BLaER1 treated with 17β-estradiol and CSF1 and Interleukin-3, amounts not matched to agents 10 nM and 100 nM (cell line): ENCODE data around the gene LRRC18.

ENCODE experiments used
- H3K27ac ChIP-seq, 11 experiments: shearing (Covaris generic); formaldehyde crosslinking; 2 replicates each; pipeline ENCODE4 v1.8.1; 2022
- H3K27me3 ChIP-seq, 11 experiments: shearing (Covaris generic); formaldehyde crosslinking; 2 replicates each; pipeline ENCODE4 v1.8.1; 2022
- H3K36me3 ChIP-seq, 11 experiments: shearing (Covaris generic); formaldehyde crosslinking; 2 replicates each; pipeline ENCODE4 v1.8.1; 2022
- H3K4me1 ChIP-seq, 10 experiments: shearing (Covaris generic); formaldehyde crosslinking; 2 replicates each; pipeline ENCODE4 v1.8.1; 2022
- H3K4me2 ChIP-seq, 11 experiments: shearing (Covaris generic); formaldehyde crosslinking; 2 replicates each; pipeline ENCODE4 v1.8.1; 2022
- H3K4me3 ChIP-seq, 10 experiments: shearing (Covaris generic); formaldehyde crosslinking; 2 replicates each; pipeline ENCODE4 v1.8.1; 2022
- H3K9ac ChIP-seq, 11 experiments: shearing (Covaris generic); formaldehyde crosslinking; 2 replicates each; pipeline ENCODE4 v1.8.1; 2022
- H3K9me3 ChIP-seq, 11 experiments: shearing (Covaris generic); formaldehyde crosslinking; replicated peaks in 1 of 11; 2 replicates each; pipeline ENCODE4 v1.8.1; 2022
- H4K20me1 ChIP-seq, 11 experiments: shearing (Covaris generic); formaldehyde crosslinking; 2 replicates each; pipeline ENCODE4 v1.8.1; 2022
- Cebpa-rat ChIP-seq, 11 experiments: shearing (Covaris generic); IDR thresholded peaks; 2 replicates each; pipeline ENCODE4 v1.8.1; 2022

Gene LRRC18

GRCh38 chr10:48973065-48973464 lies 33.4 kb upstream of the LRRC18 start:
- H3K4me2 ChIP-seq: no peak overlapping the region
- peaks cover 0 to 99% (median 7%) of the 10 kb centered on the region in 11 experiments; a peak in 11 of 22 replicates for H3K36me3 ChIP-seq
- H3K9ac ChIP-seq: no peak overlapping the region
- no peak for TF ChIP-seq Cebpa-rat (IDR thresholded peaks at IDR 0.05)
- H3K9me3 ChIP-seq: peaks cover 0 to 10% (median 5%) of the 10 kb centered on the region in 11 experiments; a peak in 5 of 22 replicates
- H4K20me1 ChIP-seq: no peaks in the 10 kb centered on the region; a peak in 1 of 22 replicates
- no peak overlapping the region for H3K4me3 ChIP-seq
- no peaks in the 10 kb centered on the region for H3K4me1 ChIP-seq
- H3K27ac ChIP-seq: no peak overlapping the region
- H3K27me3 ChIP-seq: no peaks in the 10 kb centered on the region

- H3K27me3 ChIP-seq: no peaks in the 10 kb centered on the region
- no peak overlapping the region for H3K9ac ChIP-seq
- H3K9me3 ChIP-seq: peaks cover 0 to 10% (median 5%) of the 10 kb centered on the region in 11 experiments; a peak in 5 of 22 replicates
- TF ChIP-seq Cebpa-rat (IDR thresholded peaks at IDR 0.05): no peak
- H4K20me1 ChIP-seq: peaks cover 0 to 5% (median 0%) of the 10 kb centered on the region in 11 experiments; a peak in 1 of 22 replicates
- H3K4me1 ChIP-seq: no peaks in the 10 kb centered on the region
- peaks cover 0 to 98% (median 7%) of the 10 kb centered on the region in 11 experiments; a peak in 11 of 22 replicates for H3K36me3 ChIP-seq
- H3K27ac ChIP-seq: no peak overlapping the region
- H3K4me3 ChIP-seq: no peak overlapping the region
- H3K4me2 ChIP-seq: no peak overlapping the region
Observed at GRCh38 chr10:48970654-48971053, 31.0 kb upstream of the LRRC18 start.

DNA sequence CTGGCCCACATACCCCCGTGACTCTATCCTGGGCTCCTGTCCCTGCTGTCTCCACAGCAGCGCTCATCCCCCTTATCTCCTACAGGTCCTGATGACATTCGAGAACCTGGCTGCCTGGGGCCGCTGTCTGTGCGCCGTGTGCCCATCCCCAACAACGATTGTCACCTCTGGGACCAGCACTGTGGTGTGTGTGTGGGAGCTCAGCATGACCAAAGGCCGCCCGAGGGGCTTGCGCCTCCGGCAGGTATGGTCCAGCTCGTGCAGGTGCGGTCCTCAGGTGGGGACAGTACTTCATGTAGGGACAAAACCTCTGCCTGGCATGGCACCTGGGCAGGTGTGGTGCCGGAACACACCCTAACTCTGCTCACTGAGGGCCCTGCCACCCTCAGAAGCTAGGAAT lies 30.4 kb upstream of the LRRC18 start:
- no peaks in the 10 kb centered on the region for H3K27me3 ChIP-seq
- H3K36me3 ChIP-seq: peaks cover 0 to 98% (median 7%) of the 10 kb centered on the region in 11 experiments; a peak in 11 of 22 replicates
- no peaks in the 10 kb centered on the region for H3K4me1 ChIP-seq
- no peak overlapping the region for H3K4me2 ChIP-seq
- H4K20me1 ChIP-seq: peaks cover 0 to 5% (median 0%) of the 10 kb centered on the region in 11 experiments; a peak in 1 of 22 replicates
- no peak overlapping the region for H3K4me3 ChIP-seq
- H3K9me3 ChIP-seq: peaks cover 0 to 10% (median 5%) of the 10 kb centered on the region in 11 experiments; a peak in 5 of 22 replicates
- no peak overlapping the region for H3K27ac ChIP-seq
- no peak overlapping the region for H3K9ac ChIP-seq
- no peak for TF ChIP-seq Cebpa-rat (IDR thresholded peaks at IDR 0.05)

GRCh38 chr10:48968036-48968435 lies 28.4 kb upstream of the LRRC18 start:
- Histone ChIP-seq H3K36me3 (peaks cover 0 to 99% (median 3%) of the 10 kb centered on the region in 11 experiments; a peak in 11 of 22 replicates), H3K27me3 (no peaks in the 10 kb centered on the region), H3K4me1 (no peaks in the 10 kb centered on the region), H3K4me3 (no peak overlapping the region), H3K4me2 (no peak overlapping the region), H4K20me1 (peaks cover 0 to 5% (median 0%) of the 10 kb centered on the region in 11 experiments; a peak in 1 of 22 replicates), H3K9me3 (peaks cover 0 to 7% (median 3%) of the 10 kb centered on the region in 11 experiments; a peak in 5 of 22 replicates), H3K9ac (no peak overlapping the region), H3K27ac (no peak overlapping the region)
- TF ChIP-seq Cebpa-rat (IDR thresholded peaks at IDR 0.05): no peak

DNA sequence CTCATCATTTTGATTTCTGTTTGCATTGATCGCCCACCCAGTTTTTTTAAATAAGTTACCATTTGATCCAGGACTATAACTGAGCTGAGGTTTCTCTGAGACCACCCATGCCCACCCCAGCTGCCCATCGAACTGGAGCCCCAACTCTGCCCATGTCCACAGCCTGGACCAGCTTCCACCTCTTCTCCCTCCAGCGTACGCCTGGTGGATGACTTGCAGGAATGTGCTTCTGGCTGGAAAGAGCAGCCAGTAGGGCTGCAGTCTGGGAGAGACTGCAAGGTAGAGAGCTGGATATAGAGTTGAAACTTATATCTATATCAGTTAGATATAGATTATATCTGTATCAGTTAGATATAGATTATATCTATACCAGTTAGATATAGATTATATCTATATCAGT lies 25.8 kb upstream of the LRRC18 start:
- H3K36me3 ChIP-seq: peaks cover 0 to 99% (median 0%) of the 10 kb centered on the region in 11 experiments; a peak in 11 of 22 replicates
- no peak for TF ChIP-seq Cebpa-rat (IDR thresholded peaks at IDR 0.05)

DNA sequence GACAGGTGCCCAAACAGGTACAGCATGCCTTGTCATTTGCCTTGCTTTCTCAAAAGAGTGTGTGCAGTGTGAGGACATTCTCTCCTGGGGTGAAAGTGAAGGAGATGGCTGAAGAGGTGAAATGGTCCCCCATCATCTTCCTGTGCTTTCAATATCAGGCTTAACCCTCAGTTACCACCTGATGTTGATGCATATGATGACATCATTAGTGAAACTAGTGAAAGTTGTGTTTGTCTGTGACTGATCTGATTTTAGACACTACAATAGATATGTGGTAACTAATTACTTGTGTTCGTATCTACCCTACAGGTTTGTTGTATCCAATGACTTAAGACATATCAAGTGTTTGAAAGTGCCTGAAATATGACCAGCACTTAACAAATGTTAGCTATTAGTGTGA lies 24.4 kb upstream of the LRRC18 start:
- H3K4me1 ChIP-seq: no peaks in the 10 kb centered on the region
- H3K9me3 ChIP-seq: peaks cover 0 to 7% (median 0%) of the 10 kb centered on the region in 11 experiments; a peak in 1 of 22 replicates
- H3K27me3 ChIP-seq: no peaks in the 10 kb centered on the region

More for the DNA sequence above, 25.8 kb upstream of the LRRC18 start:
- H3K27me3 ChIP-seq: no peaks in the 10 kb centered on the region
- no peak overlapping the region for H3K27ac ChIP-seq
- H3K9me3 ChIP-seq: no peaks in the 10 kb centered on the region
- H3K4me2 ChIP-seq: no peak overlapping the region
- no peak overlapping the region for H3K9ac ChIP-seq
- H4K20me1 ChIP-seq: peaks cover 0 to 5% (median 0%) of the 10 kb centered on the region in 11 experiments; a peak in 1 of 22 replicates
- no peak overlapping the region for H3K4me3 ChIP-seq
- H3K4me1 ChIP-seq: no peaks in the 10 kb centered on the region

GRCh38 chr10:48958598-48959190 lies 19.1 kb upstream of the LRRC18 start:
- Histone ChIP-seq H3K9ac (no peak overlapping the region), H3K4me2 (no peak overlapping the region), H4K20me1 (no peaks in the 10 kb centered on the region; a peak in 2 of 22 replicates), H3K27me3 (no peaks in the 10 kb centered on the region), H3K9me3 (peaks cover 0 to 7% (median 0%) of the 10 kb centered on the region in 11 experiments; a peak in 1 of 22 replicates), H3K4me3 (no peak overlapping the region), H3K4me1 (0 out of 20 replicates have a peak, but pooled peaks cover 0 to 5% (median 0%) of the 10 kb centered on the region in 10 experiments), H3K36me3 (peaks cover 0 to 100% (median 0%) of the 10 kb centered on the region in 11 experiments; a peak in 11 of 22 replicates), H3K27ac (no peak overlapping the region)
- TF ChIP-seq Cebpa-rat (IDR thresholded peaks at IDR 0.05): no peak

More for the DNA sequence above, 24.4 kb upstream of the LRRC18 start:
- H3K36me3 ChIP-seq: peaks cover 0 to 99% (median 0%) of the 10 kb centered on the region in 11 experiments; a peak in 10 of 22 replicates
- no peak overlapping the region for H3K4me2 ChIP-seq
- no peak for TF ChIP-seq Cebpa-rat (IDR thresholded peaks at IDR 0.05)
- no peak overlapping the region for H3K27ac ChIP-seq
- no peak overlapping the region for H3K4me3 ChIP-seq
- no peak overlapping the region for H3K9ac ChIP-seq
- H4K20me1 ChIP-seq: peaks cover 0 to 5% (median 0%) of the 10 kb centered on the region in 11 experiments; a peak in 1 of 22 replicates

- Histone ChIP-seq H3K9me3 (peaks cover 0 to 7% (median 0%) of the 10 kb centered on the region in 11 experiments; a peak in 1 of 22 replicates), H3K9ac (no peak overlapping the region), H3K4me1 (0 out of 20 replicates have a peak, but pooled peaks cover 0 to 5% (median 0%) of the 10 kb centered on the region in 10 experiments), H3K36me3 (peaks cover 0 to 100% (median 0%) of the 10 kb centered on the region in 11 experiments; a peak in 11 of 22 replicates), H3K4me3 (no peak overlapping the region), H3K4me2 (no peak overlapping the region), H4K20me1 (no peaks in the 10 kb centered on the region; a peak in 3 of 22 replicates), H3K27me3 (no peaks in the 10 kb centered on the region), H3K27ac (no peak overlapping the region)
- no peak for TF ChIP-seq Cebpa-rat (IDR thresholded peaks at IDR 0.05)
Observed at GRCh38 chr10:48957361-48958151, 17.9 kb upstream of the LRRC18 start.

DNA sequence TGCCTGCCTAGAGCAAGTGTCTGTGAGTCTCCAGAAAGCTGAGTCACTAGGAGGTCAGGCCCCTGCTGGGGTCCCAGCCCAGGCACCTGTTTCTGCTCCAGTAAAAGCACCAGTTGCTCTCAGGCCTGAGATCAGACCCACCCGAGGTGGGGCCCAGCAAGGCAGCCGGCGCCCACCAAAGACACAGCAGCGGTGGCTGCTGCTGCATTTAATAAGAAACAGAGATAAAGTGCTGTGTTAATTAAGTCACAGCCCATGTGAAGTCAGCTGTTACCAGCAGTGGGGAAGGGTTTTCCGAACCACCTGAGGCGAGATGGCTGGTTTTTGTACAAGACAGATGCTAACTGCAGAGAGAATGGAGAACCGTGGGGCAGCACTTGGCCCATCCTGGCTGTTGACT lies 12.1 kb upstream of the LRRC18 start:
- H3K27me3 ChIP-seq: no peaks in the 10 kb centered on the region
- H3K36me3 ChIP-seq: peaks cover 0 to 100% (median 0%) of the 10 kb centered on the region in 11 experiments; a peak in 10 of 22 replicates
- H3K4me1 ChIP-seq: no peaks in the 10 kb centered on the region
- no peak for TF ChIP-seq Cebpa-rat (IDR thresholded peaks at IDR 0.05)
- H3K9me3 ChIP-seq: no peaks in the 10 kb centered on the region
- H3K9ac ChIP-seq: no peak overlapping the region
- H3K4me2 ChIP-seq: no peak overlapping the region
- no peaks in the 10 kb centered on the region; a peak in 1 of 22 replicates for H4K20me1 ChIP-seq
- H3K27ac ChIP-seq: no peak overlapping the region
- H3K4me3 ChIP-seq: no peak overlapping the region
